ENCODE data around the gene CRELD2.

Gene CRELD2

DNA sequence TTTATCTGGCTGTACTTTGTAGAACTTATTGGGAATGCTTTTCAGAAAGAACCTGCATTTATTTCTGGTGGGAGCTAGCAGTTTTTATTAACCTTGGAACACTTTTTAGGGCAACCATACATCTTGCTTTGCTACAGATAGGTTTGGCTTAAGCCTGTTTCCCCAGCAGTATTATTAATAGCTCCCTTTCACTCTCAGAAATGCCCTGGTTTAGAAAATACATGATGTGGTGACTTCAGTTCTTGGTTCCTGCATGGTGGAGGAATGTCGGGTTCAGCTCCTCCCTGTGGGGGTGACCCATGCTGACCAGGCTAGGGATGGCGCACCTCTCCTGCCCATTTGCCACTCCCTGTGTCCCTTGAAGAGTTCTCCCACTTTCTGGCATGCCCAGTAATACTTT is 36.6 kb upstream of the CRELD2 start:
- H3K36me3 ChIP-seq, result peaks cover 31% of the 10 kb centered on the region
- H3K4me1 ChIP-seq (ENCODE audit: control insufficient read depth in 1 of 2, insufficient read depth in 1 of 2, low read depth in 1 of 2, low read length in 1 of 2), result no peaks in the 10 kb centered on the region
- no peak overlapping the region for H3K4me3 ChIP-seq (ENCODE audit: low read depth in 1 of 2, low read length in 1 of 2)
- no peaks in the 10 kb centered on the region for H3K27me3 ChIP-seq
- H3K9me3 ChIP-seq, result no peaks in the 10 kb centered on the region
- H3K27ac ChIP-seq, result no peak overlapping the region
- TF ChIP-seq, protein P1, sequence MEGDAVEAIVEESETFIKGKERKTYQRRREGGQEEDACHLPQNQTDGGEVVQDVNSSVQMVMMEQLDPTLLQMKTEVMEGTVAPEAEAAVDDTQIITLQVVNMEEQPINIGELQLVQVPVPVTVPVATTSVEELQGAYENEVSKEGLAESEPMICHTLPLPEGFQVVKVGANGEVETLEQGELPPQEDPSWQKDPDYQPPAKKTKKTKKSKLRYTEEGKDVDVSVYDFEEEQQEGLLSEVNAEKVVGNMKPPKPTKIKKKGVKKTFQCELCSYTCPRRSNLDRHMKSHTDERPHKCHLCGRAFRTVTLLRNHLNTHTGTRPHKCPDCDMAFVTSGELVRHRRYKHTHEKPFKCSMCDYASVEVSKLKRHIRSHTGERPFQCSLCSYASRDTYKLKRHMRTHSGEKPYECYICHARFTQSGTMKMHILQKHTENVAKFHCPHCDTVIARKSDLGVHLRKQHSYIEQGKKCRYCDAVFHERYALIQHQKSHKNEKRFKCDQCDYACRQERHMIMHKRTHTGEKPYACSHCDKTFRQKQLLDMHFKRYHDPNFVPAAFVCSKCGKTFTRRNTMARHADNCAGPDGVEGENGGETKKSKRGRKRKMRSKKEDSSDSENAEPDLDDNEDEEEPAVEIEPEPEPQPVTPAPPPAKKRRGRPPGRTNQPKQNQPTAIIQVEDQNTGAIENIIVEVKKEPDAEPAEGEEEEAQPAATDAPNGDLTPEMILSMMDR (IDR thresholded peaks at IDR 0.05), result no peak

DNA sequence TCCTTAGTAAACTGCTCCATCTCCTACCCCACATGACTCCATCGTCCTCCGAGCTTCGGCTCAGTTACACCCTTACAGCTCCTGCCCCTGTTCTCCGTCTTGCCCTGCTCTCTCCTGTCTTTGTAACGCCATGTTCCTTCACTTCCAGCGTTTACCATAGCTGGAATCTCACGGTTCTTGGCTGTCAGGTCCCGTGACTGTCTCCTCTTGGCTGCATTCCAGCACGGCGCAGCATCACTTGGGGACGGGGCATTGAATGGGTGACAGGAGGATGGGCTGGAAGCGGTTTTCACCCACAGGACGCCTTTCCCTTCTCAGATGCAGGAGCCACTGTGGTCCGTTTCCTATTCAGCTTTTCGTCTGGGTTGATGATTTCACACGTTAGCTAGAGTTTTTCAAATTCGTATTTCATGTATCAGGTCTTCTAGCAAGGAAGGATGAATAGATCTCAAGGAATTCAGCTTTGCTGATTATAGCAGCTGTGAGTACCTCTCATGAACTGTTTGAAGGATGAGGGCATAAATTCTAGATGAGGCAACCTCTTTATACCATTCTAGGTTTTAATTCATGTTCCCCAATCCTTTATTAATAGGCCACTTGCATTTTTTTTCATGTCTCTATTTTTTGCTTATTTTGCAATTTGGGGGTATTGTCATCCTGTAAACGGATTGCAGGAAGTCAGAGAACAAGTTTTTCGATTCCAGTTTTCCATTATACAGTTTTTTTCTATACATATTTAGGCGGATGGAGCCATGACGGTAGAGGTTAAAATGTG is 35.7 kb upstream of the CRELD2 start:
- Histone ChIP-seq H3K27me3 (no peaks in the 10 kb centered on the region), H3K4me3 (ENCODE audit: low read depth in 1 of 2, low read length in 1 of 2) (no peak overlapping the region), H3K27ac (no peak overlapping the region), H3K9me3 (no peaks in the 10 kb centered on the region), H3K4me1 (ENCODE audit: control insufficient read depth in 1 of 2, insufficient read depth in 1 of 2, low read depth in 1 of 2, low read length in 1 of 2) (no peaks in the 10 kb centered on the region), H3K36me3 (peaks cover 38% of the 10 kb centered on the region)
- TF ChIP-seq, protein P1 (IDR thresholded peaks at IDR 0.05), result no peak

- H3K4me3 ChIP-seq (ENCODE audit: low read depth in 1 of 2, low read length in 1 of 2), result no peak overlapping the region
- no peaks in the 10 kb centered on the region for H3K27me3 ChIP-seq
- no peak overlapping the region for H3K27ac ChIP-seq
- H3K36me3 ChIP-seq, result peaks cover 41% of the 10 kb centered on the region
- TF ChIP-seq, protein P1 (IDR thresholded peaks at IDR 0.05), result no peak
- H3K9me3 ChIP-seq, result no peaks in the 10 kb centered on the region
- no peaks in the 10 kb centered on the region for H3K4me1 ChIP-seq (ENCODE audit: control insufficient read depth in 1 of 2, insufficient read depth in 1 of 2, low read depth in 1 of 2, low read length in 1 of 2)
These were observed 35.2 kb upstream of the CRELD2 start for GRCh38 chr22:49883294-49883640.

DNA sequence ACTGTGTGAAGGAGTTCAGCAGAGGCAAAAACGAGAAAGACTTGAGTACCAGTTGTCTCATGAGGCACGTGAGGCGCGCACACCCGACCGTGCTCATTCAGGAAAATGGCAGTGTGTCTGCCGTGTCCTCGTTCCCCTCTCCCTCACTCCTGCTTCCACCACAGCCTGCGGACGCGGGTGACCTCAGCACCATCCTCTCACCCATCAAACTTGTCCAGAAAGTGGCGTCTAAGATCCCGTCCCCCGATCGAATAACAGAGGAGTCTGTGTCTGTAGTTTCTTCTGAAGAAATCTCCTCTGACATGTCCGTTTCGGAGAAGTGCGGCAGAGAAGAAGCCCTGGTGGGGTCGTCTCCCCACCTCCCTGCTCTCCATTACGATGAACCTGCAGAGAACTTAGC is 34.4 kb upstream of the CRELD2 start:
- no peak overlapping the region for H3K4me3 ChIP-seq (ENCODE audit: low read depth in 1 of 2, low read length in 1 of 2)
- TF ChIP-seq, protein P1 (IDR thresholded peaks at IDR 0.05), result no peak
- H3K36me3 ChIP-seq, result peaks cover 49% of the 10 kb centered on the region
- H3K27ac ChIP-seq, result no peak overlapping the region
- H3K27me3 ChIP-seq, result no peaks in the 10 kb centered on the region
- H3K4me1 ChIP-seq (ENCODE audit: control insufficient read depth in 1 of 2, insufficient read depth in 1 of 2, low read depth in 1 of 2, low read length in 1 of 2), result no peaks in the 10 kb centered on the region
- H3K9me3 ChIP-seq, result no peaks in the 10 kb centered on the region

DNA sequence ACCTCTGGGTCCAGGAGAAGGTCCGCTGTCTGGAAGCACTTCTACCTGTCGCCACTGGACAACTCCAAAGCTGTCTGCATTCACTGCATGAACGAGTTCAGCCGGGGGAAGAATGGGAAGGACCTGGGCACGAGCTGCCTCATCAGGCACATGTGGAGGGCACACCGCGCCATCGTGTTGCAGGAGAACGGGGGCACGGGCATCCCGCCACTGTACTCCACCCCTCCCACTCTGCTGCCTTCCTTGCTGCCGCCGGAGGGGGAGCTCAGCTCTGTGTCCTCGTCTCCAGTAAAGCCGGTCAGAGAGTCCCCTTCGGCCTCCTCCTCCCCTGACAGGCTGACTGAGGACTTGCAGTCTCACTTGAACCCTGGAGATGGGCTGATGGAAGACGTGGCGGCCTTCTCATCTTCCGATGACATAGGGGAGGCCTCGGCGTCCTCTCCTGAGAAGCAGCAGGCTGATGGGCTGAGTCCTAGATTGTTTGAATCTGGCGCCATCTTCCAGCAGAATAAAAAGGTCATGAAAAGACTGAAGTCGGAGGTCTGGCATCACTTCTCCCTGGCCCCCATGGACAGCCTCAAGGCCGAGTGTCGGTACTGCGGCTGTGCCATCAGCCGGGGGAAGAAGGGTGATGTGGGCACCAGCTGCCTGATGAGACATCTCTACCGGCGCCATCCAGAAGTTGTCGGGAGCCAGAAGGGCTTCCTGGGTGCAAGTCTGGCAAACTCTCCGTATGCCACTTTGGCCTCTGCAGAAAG is 33.8 kb upstream of the CRELD2 start:
- Histone ChIP-seq H3K27me3 (no peaks in the 10 kb centered on the region), H3K4me1 (ENCODE audit: control insufficient read depth in 1 of 2, insufficient read depth in 1 of 2, low read depth in 1 of 2, low read length in 1 of 2) (no peaks in the 10 kb centered on the region), H3K4me3 (ENCODE audit: low read depth in 1 of 2, low read length in 1 of 2) (no peak overlapping the region), H3K36me3 (peaks cover 49% of the 10 kb centered on the region), H3K27ac (no peak overlapping the region), H3K9me3 (no peaks in the 10 kb centered on the region)
- TF ChIP-seq, protein P1 (IDR thresholded peaks at IDR 0.05), result no peak
